Endothelial cell of umbilical vein (primary cell): ENCODE data around the gene NDST4.

Experiments
- CTCF ChIP-seq, 2 donors: IDR thresholded peaks; 1 replicate in 1 of 2; 2 replicates in 1 of 2; pipeline ENCODE4 v1.5.1; 2011; ENCODE audit warnings: low read length in 2 of 2, mild to moderate bottlenecking in 2 of 2, moderate library complexity in 2 of 2, control low read depth in 1 of 2, inconsistent platforms in 1 of 2, low read depth in 1 of 2; ENCODE audit not compliant: insufficient read depth in 1 of 2; ENCODE audit errors: extremely low read depth in 1 of 2
- EZH2 ChIP-seq: IDR thresholded peaks from 2 replicates; pipeline ENCODE4 v1.6.1; 2012; ENCODE audit warnings: borderline replicate concordance, low read depth, mild to moderate bottlenecking, moderate library complexity, low read length, inconsistent platforms; ENCODE audit not compliant: severe bottlenecking
- FOS ChIP-seq: IDR thresholded peaks from 2 replicates; pipeline ENCODE4 v1.6.1; 2011; ENCODE audit warnings: mild to moderate bottlenecking, low read length, moderate library complexity, borderline replicate concordance; ENCODE audit not compliant: insufficient read depth
- MAX ChIP-seq: IDR thresholded peaks from 2 replicates; pipeline ENCODE4 v1.6.1; 2011; ENCODE audit not compliant: insufficient read depth, insufficient read length

GRCh38 chr4:115159141-115159540 lies 45.7 kb upstream of the NDST4 start:
- no peak for TF ChIP-seq EZH2
- TF ChIP-seq FOS: no peak
- TF ChIP-seq CTCF (IDR thresholded peaks at IDR 0.05; ENCODE audit: extremely low read depth in 1 of 2, insufficient read depth in 1 of 2, low read depth in 1 of 2, low read length in 2 of 2): no peak
- TF ChIP-seq MAX: no peak
